HUDEP-2 (cell line): ENCODE data around the gene TCF23.
"Not testable (repeated sequence)": the region's sequence is repeated elsewhere in the genome, so short reads cannot be mapped to it uniquely, and the experiment has no call there.

Source experiments
- DNase-seq, 76 experiments: peaks; one replicate each; lab custom pipeline; 2025; ENCODE audit not compliant: unreplicated experiment in 76 of 76; lab: John Stamatoyannopoulos, UW

TCF23 gene

DNA sequence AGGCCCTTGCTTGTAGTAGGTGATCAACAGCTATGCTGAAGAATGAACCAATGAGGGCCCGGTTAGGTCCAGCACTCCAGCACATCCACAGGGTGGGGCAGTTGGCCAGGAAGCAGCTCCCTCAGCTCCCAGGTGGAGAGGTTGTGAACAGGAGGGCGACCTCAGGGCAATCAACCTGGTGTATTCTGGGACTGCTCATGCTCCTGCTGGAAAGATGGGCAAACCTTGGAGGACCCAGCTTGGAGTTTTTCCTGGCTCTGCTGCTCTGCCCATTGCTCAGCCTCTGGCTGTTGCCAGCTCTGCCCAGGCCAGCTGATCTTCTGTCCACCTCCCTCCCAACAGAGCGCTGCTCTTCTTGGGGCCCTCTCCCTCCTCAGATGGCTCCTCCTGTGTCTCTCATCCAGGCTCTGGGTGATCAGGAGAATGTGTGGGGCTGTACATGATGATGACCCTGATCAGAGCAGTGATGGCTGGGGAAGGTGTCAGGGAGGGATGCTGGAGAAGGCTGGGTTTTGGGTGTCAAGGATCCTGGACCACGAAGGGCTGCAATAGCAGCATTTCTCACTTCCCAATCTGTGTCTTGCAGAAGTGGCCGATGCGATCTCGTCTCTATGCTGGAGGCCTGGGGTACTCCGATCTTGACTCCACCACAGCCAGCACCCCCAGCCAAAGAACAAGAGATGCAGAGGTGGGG lies 3.4 kb downstream of the TCF23 start:
- DNase-seq, result no peak

DNA sequence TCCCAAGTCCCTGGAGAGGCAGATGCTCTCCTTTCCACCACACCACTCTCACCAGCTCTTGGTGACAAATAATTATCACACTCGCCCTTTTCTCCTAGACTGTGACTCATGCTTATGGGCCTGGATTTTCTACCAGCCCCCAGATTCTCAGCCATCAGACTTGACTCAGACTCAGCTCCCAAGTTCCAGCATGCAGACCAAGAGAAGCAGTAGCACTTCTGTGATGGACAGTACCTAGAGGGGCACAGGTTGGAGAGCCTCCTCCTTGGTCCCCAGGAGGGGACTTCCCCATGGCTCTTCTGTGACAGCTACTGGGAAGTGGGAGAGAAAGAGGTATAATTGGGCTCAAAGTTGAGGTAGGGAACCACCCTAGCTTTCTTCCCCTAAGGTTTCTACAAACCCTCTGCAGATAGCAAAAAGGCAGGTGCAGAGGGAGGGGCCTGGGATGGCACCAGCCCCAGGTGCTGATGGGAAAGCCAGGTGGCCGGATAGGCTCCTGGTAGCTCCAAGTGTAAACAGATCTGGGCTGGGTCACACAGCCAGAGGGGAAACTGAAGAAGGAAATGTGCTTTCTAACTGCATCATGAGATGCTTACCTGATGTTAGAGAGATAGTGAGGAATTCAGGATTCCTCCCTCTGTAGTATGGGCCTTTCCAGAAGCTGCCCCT lies 4.1 kb downstream of the TCF23 start:
- no peak for DNase-seq

DNA sequence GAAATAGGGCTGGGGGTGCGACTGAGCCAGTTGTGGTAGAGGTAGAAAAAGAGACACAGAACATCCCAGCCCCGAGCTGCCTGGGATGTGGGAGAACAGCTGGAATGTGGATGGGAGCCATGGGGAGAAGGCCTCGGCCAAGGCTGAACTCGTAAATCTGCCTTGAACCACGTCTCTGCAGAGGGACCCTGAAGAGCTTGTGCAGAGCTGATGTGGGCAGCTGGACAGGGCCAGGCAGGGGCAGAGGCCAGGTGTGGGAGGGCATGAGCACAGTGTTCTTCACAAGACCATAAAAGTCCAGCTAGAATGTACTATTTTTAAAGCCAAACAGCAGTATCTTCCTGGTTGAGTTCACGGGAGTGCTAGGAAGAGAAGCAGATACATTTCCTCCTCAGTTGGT lies 5.7 kb downstream of the TCF23 start:
- no peak for DNase-seq

DNA sequence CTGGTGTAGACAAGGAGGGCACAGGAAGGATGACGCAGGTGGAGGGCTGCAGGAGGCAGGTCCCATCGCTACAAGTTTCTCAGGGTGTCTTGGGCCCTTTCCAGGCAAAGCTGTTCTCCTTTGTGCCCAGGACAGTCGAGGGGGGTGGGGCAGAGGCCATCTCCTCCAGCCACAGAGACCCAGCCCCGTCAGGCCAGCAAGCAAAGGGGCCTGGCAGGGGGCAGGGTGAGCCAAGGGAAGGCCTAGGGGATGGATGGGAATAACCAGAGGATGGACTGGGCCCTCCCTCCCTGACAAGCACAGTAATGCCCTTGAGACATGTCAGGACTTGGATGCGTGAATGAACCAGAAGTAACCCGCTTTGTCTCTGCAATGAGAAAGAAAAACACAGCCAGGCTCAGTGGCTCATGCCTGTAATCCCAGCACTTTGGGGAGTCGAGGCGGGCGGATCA lies 6.3 kb downstream of the TCF23 start:
- no peak for DNase-seq

DNA sequence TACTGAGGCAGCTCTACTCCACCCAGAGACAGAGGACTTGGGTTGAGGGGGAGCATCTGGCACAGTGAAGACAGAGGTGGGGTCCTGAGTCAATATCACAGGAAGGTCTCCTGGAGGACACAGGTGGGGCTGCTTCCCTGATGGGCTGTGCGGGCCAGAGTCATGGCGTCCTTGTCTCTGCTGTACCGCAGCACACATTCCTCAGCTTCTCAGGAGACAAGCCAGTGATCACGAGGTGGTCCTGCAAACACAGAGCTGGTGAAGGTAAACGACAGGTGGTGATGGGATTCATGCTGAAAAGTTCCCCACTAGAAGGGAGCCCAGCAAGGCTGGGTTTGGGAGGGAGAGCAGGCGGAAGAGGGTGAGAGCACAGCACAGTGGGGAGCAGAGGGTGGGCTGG lies 9.7 kb downstream of the TCF23 start:
- DNase-seq, result no peak

DNA sequence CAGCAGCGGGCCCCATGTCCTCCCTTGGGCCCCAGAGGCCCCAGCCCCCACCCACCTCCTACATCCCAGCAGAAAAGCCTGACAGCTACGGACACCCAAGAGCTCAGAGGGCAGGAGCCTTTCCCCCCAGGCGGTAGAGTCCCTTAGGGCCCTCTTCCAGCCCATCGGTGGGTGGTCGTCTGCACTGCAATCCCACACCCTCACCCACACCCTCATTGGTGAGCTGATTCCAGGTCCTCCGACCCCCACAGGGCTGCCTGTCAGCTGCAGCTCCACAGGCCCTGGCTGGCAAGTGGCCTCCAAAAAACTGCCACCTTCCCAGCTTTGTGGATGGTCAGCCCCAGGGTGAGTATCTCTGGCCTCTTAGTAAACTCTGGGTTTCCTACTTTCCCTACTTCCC lies 10.5 kb downstream of the TCF23 start:
- DNase-seq, result no peak

DNA sequence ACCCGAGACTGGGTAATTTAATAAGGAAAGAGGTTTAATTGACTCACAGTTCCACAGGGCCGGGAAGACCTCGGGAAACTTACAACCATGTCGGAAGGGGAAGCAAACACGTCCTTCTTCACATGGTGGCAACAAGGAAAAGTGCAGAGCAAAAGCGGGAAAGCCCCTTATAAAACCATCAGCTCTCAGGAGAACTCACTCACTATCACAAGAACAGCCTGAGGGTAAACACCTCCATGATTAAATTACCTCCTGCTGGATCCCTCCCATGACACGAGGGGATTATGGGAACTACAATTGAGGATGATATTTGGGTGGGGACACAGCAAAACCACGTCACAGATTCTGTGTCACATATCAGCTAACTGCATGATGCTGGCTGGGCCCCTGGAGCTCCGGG lies 11.4 kb downstream of the TCF23 start:
- no peak for DNase-seq

DNA sequence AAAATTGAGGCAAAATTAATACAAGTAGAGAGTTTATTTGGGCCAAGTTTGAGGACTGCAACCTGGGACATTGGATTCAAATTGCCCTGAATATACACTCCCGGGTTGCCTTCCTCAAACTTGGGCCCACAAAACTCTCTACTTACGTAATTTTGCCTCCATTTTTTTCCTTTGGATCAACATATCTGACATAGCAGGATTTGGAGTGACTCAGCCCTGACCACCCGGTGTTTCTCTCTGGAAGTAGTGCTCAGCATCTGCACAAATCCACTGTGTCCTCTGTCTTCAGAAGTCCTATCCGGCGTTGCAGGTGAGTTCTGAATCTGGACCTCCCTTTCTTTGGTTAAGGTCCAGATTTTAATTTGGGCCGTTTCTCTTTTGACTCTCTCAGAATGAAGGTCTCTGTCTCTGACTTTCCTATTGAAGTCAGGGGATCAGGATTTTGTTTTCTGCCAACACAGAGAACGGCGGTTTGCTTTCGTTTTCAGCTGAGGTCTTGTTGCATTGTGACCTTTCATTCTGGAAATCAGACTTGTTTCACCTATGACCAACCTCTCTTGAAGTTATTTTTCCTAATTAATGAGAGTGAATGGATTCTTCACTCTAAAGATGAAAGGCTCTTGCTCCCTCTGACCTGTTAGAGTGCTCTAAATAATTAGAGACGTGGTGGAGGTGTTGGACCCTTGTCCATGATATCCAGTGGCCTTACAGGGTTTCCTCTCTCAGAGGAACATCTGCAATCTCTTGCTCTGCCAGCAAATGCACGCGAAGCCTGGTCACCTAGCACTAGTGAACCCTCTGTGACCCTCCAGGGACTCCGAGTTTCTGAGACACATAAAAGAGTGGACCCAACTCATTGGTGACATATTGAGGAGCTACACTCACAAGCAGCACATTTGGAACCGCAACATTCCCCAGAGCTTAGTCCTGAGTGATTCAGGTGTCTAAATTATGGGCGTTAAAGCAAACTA lies 13.6 kb downstream of the TCF23 start:
- DNase-seq, result no peak

DNA sequence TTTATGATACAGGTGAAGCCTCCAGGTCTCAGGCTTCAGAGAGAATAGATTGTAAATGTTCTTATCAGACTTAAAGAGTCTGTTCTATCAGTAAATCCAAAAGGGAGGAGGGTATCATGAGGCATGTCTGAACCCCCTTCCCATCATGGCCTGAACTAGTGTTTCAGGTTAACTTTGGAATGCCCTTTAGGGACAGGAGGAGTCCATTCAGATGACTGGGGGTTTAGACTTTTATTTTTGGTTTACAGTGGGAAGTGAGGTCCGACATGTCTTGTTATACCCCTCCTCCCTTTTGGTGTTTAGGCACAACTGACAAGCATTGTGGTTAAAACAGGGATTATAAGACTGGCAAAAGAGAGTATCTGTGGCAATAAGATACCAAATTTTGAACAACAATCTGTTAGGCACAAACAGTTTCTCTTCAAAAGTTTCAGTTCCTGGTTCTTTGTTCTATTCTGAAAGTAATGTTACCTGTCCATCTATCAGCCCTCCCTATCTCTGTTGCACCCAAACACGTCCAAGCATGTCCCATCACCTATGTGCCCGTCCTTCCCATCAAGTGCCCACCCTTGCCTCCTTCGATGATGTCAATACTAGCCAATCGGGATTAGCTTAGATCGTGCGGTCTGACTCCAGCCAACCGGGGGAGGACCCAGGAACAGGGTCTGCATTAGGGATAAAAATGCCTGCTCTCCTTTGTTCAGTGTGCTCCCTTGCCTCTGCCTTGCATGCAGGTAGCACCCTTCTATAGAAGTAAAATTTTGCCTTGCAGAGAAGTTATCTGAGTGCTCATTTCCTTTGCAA lies 16.4 kb downstream of the TCF23 start:
- no peak for DNase-seq

DNA sequence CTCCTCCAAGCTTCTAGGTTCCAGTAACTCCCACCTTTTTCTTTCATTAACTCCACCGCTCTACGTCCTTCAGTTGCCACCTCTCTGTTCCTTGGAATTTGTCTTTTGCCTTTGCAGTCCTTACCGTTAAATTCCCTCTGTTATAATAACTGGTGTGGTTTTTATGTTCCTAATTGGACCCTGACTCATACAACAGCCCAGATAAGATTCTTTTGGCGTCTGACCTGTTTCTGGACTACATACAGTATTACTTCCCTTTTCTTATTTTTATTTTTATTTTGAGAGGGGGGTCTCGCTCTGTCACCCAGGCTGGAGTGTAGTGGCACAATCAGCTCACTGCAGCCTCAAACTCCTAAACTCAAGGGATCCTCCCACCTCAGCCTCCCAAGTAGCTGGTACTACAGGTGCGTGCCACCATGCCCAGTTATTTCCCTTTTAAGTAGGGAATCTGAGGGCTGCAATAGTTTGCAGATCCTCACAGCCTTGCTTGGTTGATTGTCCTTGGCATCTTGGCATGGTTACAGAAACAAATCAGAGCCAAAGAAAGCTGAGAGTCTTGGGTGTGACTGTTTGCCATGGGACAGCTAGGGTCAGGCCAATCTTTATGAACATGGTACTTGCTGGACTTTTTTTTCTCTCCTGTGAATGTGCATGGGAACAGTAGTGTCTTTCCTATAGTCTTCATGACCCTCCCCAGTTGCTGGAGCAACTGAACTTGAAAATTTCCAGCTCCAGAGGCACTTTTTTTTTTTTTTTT lies 22.0 kb downstream of the TCF23 start:
- DNase-seq, result no peak

DNA sequence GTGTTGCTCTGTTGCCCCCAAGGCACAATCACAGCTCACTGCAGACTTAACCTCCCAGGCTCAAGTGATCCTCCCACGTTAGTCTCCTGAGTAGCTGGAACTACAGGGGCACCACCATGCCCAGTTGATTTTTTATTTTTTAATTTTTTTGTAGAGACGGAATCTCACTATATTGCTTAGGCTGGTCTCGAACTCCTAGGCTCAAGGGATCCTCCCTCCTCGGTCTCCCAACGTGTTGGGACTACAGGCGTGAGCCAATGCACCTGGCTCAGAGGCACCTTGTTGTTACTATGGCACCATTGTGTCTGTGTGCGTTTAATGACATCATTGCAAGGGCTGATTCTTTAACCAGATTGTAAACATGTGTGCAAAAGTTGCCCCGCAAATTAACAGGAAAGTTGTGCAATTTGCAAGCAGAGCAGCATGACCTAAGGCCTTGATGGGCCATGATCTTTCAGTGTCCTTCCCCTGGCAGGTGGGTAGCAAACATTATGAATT lies 22.6 kb downstream of the TCF23 start:
- DNase-seq, result no peak

DNA sequence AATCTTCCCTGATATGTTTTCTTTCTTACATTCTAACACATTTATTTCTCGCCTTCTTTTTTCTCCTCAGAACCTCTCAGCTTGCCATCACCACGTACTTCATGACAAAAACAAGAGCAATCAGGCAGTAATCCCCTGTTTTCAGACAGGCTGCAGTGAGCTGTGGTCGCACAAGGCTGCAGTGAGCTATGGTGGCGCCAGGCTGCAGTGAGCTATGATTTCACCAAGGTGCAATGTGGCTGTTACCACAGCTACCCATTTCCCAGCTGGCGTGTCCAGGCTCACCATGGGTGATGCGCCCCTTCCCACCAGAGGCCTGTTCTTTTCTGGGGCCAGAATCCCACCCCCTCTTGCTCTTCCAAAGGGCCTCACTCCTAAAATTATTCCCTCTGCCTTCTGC lies 25.8 kb downstream of the TCF23 start:
- no peak for DNase-seq

DNA sequence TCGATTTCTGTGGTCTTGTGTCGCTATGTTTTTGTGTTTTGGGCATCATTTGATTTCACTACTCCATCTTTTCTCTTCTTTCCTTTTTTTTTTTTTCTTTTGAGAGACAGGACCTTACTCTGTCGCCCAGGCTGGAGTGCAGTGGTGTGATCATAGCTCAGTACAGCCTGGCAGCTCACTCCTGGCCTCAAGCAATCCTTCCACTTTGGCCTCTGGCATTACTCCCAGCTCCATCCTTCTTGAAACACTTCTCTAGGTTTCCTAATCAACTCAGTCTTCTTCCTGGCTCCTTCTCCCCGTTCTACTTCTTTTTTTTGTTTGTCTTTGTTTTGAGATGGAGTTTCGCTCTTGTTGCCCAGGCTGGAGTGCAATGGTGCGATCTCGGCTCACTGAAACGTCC lies 26.5 kb downstream of the TCF23 start:
- DNase-seq, result no peak

DNA sequence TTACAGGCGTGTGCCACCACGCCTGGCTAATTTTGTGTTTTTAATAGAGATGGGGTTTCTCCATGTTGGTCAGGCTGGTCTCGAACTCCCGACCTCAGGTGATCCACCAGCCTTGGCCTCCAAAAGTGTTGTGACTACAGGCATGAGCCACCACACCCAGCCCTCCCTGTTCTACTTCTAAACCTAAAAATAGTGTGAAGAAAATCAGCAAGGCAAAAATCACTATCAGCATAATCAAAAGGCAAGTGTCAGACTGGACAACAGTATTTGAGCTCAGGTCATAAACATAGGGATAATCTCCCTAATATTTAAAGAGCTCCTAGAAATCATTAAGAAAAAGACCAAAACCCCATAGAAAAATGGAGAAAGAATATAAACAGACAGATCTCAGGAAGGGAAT lies 27.0 kb downstream of the TCF23 start:
- DNase-seq, result not testable (repeated sequence)

DNA sequence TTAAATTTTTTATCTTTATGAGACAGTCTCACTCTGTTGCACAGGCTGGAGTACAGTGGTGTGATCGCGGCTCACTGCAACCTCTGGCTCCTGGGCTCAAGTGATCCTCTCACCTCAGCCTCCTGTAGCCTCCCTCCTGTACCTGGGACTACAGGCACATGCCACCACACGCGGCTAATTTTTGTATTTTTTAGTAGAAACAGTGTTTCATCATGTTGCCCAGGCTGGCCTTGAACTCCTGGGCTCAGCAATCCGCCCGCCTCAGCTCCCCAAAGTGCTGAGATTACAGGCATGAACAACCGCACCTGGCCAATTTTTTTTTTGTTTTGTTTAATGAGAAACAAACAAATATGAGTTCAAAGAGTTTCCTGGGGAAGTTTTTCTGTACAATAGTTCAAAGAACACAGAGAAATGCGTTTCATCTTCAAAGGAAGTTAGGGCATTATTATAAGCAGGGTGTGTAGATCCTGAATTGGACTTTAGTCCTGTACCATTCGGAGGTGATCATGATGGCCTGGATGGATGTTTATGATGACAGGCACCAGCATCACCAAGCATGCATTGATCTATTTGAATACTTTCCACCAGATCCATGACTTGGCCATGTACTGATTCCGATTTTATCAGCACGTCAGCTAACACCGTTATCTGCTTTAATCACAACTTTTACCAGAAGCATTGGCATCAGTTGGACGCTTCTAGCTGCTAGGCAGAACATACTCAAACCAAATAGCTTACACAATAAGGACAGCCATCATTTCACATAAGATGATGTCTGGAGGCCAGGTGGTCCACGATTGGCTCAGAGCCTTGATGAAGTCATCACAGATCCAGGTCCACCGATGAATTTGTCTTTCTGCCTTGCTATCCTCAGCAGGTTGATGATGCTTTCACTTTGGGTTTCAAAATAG lies 28.9 kb downstream of the TCF23 start:
- no peak for DNase-seq

DNA sequence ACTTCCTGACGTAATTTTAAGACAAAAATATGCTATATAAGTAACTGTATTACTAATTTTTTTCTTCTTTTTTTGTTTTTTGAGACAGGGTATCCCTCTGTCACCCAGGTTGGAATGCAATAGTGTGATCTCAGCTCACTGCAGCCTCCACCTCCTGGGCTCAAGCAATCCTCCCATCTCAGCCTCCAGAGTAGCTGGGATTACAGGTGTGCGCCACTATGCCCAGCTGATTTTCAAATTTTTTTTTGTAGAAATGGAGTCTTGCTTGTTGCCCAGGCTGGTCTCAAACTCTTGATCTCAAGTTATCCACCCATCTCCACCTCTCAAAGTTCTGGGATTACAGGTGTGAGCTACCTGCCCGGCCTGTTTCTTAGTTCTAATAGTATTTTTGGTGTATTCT lies 29.7 kb downstream of the TCF23 start:
- no peak for DNase-seq

DNA sequence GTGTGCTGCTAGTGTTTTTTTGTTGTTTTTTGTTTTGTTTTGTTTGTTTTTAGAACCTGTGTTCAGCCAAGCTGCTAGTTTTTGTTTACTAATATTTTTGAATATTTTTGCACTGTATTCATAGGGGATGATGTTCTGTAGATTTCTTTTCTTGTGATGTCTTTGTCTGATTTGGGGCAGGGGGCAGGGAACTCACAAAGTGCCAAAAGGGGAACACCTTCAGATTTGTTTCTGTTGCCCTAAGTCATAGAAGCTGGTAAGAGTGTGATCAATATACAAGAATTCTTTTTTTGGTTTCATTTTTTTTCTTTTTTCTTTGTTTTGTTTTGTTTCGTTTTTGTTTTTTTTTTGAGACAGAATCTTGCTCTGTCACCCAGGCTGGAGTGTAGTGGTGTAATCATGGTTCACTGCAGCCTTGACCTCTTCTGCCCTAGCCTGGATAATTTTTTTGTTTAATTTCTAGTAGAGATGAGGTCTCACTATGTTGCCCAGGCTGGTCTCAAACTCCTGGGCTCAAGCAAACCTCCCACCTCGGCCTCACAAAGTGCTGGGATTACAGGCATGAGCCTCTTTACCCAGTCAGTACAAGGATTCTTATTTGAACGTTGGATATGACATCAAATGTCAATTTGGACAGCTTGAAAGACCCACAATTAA lies 30.7 kb downstream of the TCF23 start:
- DNase-seq, result no peak

DNA sequence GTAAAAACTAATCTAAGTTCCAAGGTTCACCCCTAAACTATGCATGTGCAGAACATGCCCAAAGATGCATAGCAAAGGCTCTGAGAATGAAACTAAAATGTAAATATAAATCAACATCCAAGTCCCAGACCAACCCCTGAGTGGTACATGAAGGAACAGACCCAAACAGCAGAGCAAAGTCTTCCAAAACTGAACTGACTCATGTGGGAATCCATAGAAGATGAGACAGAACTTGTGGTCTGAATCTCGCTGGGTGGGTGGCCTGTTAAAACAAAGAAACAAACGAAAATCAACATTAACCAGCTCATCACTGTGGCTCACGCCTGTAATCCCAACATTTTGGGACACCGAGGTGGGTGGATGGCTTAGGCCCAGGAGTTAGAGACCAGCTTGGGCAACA lies 33.5 kb downstream of the TCF23 start:
- DNase-seq, result no peak
